Inferior parietal cortex (tissue), 1 donor: ENCODE results near the gene TOR2A.

Experiments used
- DNase-seq: peaks from one replicate; pipeline ENCODE4 v3.0.0-alpha.2; 2016; ENCODE audit errors: extremely low spot score

TOR2A gene

DNA sequence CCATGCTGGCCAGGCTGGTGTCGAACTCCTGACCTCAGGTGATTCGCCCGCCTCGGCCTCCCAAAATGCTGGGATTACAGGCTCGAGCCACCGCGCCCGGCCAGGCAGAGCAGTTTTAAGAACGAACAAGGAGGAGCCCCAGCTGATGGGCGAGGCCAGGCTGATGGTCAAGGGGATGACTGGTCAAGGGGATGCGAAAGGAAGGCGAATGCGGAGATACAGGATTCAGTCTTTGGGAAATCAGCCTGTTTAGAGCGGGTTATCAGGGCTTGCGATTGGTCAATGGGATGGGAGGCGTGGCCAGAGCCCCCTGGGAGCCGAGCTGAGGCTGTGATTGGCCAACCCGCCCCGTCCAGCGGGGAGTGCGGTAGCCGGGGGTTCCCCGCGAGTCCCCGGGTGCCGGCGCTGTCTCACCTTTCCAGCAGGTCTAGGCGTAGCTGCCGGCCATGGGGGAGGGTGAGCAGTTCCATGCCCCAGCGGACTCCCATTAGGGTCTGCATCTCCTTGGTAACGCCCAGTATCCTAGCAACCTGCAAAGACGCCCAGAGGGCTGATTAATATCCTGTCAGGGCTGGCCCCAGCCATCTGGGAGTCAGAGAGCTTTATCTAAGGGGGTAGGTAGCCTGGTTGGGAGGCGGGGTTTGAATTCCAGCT, 7.5 kb upstream of the TOR2A start:
- DNase-seq = no peak

DNA sequence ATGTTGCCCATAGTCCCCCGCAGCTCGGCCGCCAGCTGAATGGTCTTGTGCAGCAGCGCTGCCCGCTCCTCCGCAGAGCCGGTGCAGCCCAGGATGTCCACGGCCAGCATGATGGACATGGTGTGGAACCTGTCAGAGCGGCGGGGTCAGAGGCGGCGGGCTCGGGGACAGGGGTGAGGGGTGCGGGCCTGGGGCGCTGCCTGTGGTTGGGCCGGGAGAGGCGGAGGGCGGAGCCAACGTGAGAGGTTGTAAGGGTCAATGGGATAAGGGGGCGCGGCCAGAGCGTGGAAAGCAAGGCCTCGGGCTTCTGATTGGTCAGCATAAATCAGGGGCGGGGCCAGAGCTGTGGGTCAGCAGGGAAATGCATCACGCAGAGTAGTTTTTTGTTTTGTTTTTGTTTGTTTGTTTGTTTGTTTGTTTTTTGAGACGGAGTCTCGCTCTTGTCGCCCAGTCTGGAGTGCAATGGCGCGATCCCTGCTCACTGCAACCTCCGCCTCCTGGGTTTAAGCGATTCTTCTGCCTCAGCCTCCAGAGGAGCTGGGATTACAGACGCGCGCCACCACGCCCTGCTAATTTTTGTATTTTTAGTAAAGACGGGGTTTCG, 6.8 kb upstream of the TOR2A start:
- peak; percentile 60 for DNase-seq

DNA sequence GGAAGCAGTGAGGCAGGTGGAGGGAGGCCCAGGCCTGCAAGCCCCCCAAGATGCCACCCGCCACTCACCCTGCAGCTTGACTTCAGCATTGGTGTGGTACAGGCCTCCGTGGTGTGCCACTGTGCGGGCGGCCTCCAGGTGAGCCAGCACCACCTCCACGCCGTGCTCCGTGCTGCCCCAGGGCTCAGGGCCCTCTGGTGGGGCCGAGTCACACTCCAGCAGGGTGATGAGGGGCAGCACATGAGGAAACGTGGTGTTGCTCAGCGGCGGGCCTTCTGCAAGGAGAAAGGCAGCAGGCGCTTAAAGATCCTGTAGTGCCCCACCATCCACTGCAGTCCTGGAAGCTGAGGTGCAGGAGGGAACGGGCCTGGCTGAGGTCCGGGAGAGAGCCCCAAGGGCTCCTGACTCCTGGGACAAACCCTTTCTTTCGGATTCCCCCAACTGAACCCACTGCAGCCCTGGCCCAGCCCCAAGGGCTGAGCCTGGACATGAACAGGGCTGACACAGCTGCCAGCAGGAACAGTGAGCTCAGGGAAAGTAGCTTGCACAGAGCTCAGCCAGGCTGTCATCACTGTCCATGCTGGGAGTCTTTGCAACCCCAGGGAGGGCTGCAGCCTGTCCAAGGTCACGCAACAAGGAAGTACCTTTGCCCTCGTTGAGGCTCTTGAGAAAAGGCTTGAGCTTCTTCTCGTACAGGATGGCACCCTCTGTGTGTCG, 4.7 kb upstream of the TOR2A start:
- DNase-seq = no peak

- DNase-seq = no peak
These were observed 3.6 kb upstream of the TOR2A start for GRCh38 chr9:127738666-127739065.

DNA sequence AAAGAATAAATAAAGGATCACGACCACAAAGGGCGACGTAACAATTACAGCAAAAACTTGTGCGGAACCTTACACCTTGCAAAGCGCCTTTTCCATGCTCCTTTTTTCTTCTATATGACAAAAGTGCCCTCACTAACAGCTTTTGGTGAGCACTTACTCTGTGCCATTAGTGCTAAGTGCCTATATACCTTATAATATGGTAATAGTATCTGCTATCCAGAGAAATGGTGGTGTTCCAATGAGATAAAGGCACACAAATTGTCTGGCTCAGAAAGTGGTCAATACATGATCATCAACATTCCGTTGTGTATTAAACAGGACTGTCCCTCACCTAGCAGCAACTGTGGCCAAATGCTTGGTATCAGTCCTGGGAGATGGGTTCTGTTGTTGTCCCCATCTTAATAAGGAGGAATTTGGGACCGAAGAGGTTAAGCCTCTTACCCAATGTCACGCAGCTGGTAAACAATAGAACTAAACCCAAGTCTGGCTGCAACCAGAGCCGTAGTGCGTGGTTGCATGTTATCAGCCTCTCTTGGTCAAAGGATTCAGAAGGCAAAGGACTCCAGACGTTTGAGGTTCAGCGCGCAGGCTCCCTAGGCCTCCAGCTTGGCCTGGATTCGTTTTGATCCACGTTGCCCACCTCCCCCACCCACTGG, 564 bp upstream of the TOR2A start:
- DNase-seq = no peak

DNA sequence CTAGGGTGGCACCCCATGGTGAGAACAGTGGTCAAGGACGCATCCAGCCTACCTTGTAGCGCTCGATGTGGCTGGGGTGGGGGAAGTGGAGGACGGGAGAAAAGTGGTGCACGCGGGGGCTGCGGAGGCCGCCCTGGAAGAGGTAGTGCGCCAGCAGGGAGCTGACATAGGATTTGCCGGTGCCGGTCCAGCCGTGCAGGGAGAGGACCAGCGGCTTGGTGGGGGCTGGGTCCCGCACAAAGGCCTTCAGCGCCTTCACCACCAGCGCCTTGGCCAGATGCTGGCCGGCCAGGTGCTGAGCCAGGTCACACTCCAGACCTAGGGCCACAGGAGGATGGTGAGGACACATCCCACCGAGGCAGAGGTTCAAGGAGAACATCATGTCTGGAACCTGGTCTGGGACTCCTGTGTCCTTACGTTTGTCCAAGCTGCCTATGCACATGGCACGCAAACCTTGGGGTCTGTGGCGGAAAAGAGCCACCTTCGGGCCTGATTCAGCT, 797 bp downstream of the TOR2A start:
- no peak for DNase-seq

DNA sequence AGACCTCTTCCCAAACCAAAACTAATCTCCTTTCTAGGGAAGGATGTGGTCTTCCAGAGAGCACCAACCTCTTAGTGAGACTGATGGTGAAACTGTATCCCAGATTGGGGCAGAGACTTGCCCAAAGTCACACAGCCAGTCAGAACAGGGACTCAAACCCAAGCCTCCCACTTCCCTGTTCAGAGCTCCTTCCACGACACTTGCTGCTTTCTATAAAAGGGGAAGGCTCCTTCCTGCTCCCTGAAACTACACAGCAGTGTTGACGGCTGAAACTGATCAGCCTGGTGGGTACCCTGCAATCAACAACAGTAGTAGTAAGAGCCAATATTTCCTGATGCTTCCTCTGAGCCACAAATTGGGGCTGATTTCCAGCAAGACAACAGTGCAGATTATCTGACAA, 1.5 kb downstream of the TOR2A start:
- DNase-seq = no peak

- no peak for DNase-seq
These were observed 2.6 kb downstream of the TOR2A start for GRCh38 chr9:127732444-127732843.

DNA sequence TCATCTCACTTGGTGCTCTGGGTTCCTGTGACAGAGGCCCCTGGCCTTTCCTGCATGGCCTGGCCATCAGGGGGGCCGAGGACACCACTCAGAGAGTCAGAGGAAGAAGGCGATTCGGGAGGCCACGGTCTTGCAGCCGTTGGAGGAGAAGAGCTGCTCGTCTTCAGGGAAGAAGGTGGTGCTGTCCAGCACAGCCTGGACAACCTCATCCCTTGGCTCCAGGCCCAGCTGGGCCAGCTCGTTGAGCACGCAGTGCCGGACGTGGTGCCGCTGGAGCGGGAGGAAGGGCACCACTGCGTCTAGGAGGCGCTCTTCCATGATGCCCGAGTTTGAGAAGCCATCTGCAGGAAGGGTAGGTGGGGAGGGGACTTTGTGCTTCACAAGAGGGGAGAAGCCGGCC, 3.2 kb downstream of the TOR2A start:
- DNase-seq = no peak

GRCh38 chr9:127730799-127731410, 4.2 kb downstream of the TOR2A start:
- no peak for DNase-seq

GRCh38 chr9:127730262-127730661, 4.8 kb downstream of the TOR2A start:
- no peak for DNase-seq

DNA sequence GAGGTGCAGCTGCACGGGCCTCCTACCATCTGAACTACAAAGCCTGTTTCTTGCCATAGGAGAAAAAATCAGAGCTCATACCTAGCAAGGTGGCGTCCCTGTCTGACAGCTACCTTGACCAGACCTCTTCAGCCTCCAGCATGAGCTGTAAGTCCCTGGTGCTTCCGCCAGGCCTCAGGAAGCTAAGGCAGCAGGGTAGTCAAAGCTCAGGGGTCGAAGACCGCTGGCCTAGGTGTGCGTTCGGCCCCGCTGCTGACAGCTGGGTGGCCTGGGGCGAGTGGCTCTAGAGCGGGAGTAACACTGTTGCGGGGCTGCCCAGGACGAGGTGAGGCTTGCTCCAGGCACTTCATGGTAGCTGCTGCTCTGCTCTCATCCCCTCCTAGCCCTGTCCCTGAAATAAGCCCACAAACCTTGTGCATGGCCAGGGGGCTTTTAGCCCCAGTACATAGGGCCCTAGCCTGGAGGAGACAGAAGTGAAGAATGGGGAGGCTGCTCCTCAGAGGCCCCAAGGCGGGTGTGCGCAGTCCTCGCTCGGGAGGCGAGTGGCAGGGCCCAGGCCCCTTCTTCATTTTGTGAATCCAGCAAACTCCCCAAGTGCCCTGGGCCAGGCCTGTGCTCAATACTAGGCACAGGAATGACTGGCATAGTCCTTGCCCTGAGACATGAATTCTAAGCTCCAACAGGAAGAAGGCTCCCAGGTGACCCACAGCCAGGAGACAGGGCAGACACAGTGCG, 5.4 kb downstream of the TOR2A start:
- no peak for DNase-seq

GRCh38 chr9:127728808-127729207, 6.3 kb downstream of the TOR2A start:
- DNase-seq = no peak

GRCh38 chr9:127726871-127727270, 8.2 kb downstream of the TOR2A start:
- DNase-seq = no peak

DNA sequence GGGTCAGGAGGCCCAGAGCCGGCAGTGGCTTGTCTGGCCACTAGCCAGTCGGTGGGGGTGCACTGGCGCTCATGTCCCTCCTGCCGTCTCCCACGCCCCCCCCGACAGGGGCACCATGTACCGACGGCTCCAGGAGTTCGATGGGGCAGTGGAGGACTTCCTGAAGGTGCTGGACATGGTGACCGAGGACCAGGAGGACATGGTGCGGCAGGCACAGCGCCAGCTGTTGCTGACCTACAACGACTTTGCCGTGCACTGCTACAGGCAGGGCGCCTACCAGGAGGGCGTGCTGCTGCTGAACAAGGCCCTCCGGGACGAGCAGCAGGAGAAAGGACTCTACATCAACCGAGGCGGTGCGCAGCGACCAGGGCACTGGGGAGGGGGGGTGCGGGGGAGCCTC, 11.1 kb downstream of the TOR2A start:
- no peak for DNase-seq

DNA sequence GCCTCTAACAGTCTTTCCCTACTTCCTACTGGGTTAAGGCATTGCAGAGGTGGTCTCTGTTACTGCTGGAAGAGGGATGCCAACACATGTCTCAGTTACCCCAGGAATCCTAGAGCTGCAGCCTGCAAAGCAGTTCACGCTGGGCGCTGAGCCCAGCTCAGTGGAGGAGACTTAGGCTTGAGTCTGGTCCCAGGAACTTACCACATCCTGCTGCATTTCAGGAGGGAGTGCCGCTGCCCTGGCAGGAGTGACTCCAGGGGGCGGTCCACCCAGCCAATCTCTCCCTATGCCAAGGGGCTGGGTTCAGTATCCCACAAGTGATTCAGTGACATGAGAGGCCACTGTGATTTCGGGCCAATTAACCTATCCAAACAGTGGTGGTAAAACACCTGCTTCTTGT, 11.7 kb downstream of the TOR2A start:
- no peak for DNase-seq

- DNase-seq = no peak
These were observed 12.1 kb downstream of the TOR2A start for GRCh38 chr9:127723013-127723412.

DNA sequence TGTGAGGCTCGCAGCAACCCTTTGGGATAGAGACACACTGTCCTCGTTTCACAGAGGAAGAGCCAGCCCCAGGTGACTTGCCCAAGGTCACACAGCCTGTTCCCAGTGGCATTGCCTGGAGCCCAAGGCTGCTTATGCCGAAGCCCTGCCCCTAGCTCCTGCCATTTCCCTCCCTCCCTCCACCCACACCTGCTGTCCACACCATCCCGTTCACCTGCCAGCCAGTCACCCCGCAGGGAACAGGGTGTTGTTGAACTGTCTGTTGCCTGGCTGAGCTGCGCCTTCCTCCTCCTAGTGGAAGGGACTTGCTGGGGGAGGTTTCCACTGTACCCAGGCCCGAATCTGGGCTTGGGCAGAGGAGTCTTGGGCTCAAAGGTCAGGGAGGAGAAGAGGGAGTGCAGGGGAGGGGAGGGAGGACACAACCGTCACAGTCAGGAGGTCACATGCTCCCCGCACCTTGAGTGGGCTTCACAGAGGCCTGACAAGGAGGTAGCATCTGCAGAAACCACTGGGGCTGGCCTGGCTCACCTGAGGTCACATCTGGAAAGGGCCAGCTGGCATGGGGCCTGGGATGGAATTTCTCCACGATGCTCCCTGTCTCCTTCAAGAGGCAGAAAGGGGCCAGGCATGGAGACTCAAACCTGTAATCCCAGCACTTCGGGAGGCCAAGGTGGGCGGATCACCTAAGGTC, 12.9 kb downstream of the TOR2A start:
- no peak for DNase-seq

GRCh38 chr9:127721391-127721821, 13.7 kb downstream of the TOR2A start:
- no peak for DNase-seq

GRCh38 chr9:127720865-127721227, 14.2 kb downstream of the TOR2A start:
- DNase-seq = no peak
